ENCODE measurements around the gene FGFR2.

FGFR2 gene

GRCh38 chr10:121577568-121577967, 20.7 kb downstream of the FGFR2 start:
- no peak for TF ChIP-seq CTCF (IDR thresholded peaks at IDR 0.05)
- Histone ChIP-seq H3K9me3 (no peaks in the 10 kb centered on the region), H3K4me3 (ENCODE audit: low read depth in 1 of 2, low read length in 1 of 2) (no peak overlapping the region), H3K27me3 (no peaks in the 10 kb centered on the region), H3K27ac (no peak overlapping the region), H3K4me1 (ENCODE audit: control insufficient read depth in 1 of 2, insufficient read depth in 1 of 2, low read depth in 1 of 2, low read length in 1 of 2) (no peaks in the 10 kb centered on the region), H3K36me3 (no peaks in the 10 kb centered on the region)

GRCh38 chr10:121576139-121576538, 22.1 kb downstream of the FGFR2 start:
- Histone ChIP-seq H3K4me3 (ENCODE audit: low read depth in 1 of 2, low read length in 1 of 2) (no peak overlapping the region), H3K4me1 (ENCODE audit: control insufficient read depth in 1 of 2, insufficient read depth in 1 of 2, low read depth in 1 of 2, low read length in 1 of 2) (no peaks in the 10 kb centered on the region), H3K36me3 (no peaks in the 10 kb centered on the region), H3K9me3 (no peaks in the 10 kb centered on the region), H3K27me3 (no peaks in the 10 kb centered on the region), H3K27ac (no peak overlapping the region)
- no peak for TF ChIP-seq CTCF (IDR thresholded peaks at IDR 0.05)

GRCh38 chr10:121574519-121575166, 23.6 kb downstream of the FGFR2 start:
- Histone ChIP-seq H3K9me3 (no peaks in the 10 kb centered on the region), H3K27ac (no peak overlapping the region), H3K4me3 (ENCODE audit: low read depth in 1 of 2, low read length in 1 of 2) (no peak overlapping the region), H3K27me3 (no peaks in the 10 kb centered on the region), H3K4me1 (ENCODE audit: control insufficient read depth in 1 of 2, insufficient read depth in 1 of 2, low read depth in 1 of 2, low read length in 1 of 2) (no peaks in the 10 kb centered on the region), H3K36me3 (no peaks in the 10 kb centered on the region)
- no peak for TF ChIP-seq CTCF (IDR thresholded peaks at IDR 0.05)

- Histone ChIP-seq H3K36me3 (no peaks in the 10 kb centered on the region), H3K27ac (no peak overlapping the region), H3K27me3 (no peaks in the 10 kb centered on the region), H3K9me3 (no peaks in the 10 kb centered on the region), H3K4me1 (ENCODE audit: control insufficient read depth in 1 of 2, insufficient read depth in 1 of 2, low read depth in 1 of 2, low read length in 1 of 2) (no peaks in the 10 kb centered on the region), H3K4me3 (ENCODE audit: low read depth in 1 of 2, low read length in 1 of 2) (no peak overlapping the region)
- no peak for TF ChIP-seq CTCF (IDR thresholded peaks at IDR 0.05)
These were observed 24.7 kb downstream of the FGFR2 start for GRCh38 chr10:121573538-121573941.

GRCh38 chr10:121572859-121573537, 25.2 kb downstream of the FGFR2 start:
- Histone ChIP-seq H3K9me3 (no peaks in the 10 kb centered on the region), H3K4me1 (ENCODE audit: control insufficient read depth in 1 of 2, insufficient read depth in 1 of 2, low read depth in 1 of 2, low read length in 1 of 2) (no peaks in the 10 kb centered on the region), H3K27me3 (no peaks in the 10 kb centered on the region), H3K36me3 (no peaks in the 10 kb centered on the region), H3K27ac (no peak overlapping the region), H3K4me3 (ENCODE audit: low read depth in 1 of 2, low read length in 1 of 2) (no peak overlapping the region)
- TF ChIP-seq CTCF (IDR thresholded peaks at IDR 0.05), result no peak

Data from neutrophil (primary cell).